Skeletal muscle tissue (tissue), 4 donors: ENCODE measurements around the gene CMSS1. TPM values are rescaled to one million over a fixed set of nuclear protein-coding genes. Genes with fewer than 3 reads are reported as not detected.
A peak's percentile ranks its signal among the peaks of the same experiment; 100 is the strongest.

Experiments used
- H3K27ac ChIP-seq: one replicate; pipeline ENCODE4 v1.7.0; 2013; ENCODE audit warnings: mild to moderate bottlenecking, low read depth, low read length, inconsistent platforms
- H3K27me3 ChIP-seq, 3 donors: one replicate each; pipeline ENCODE4 v1.7.0; 2013; ENCODE audit warnings: low read length in 3 of 3; ENCODE audit not compliant: control insufficient read depth in 3 of 3, insufficient read depth in 3 of 3
- H3K36me3 ChIP-seq, 3 donors: one replicate each; pipeline ENCODE4 v1.7.0; 2013; ENCODE audit warnings: low read length in 3 of 3; ENCODE audit not compliant: control insufficient read depth in 3 of 3, insufficient read depth in 3 of 3
- H3K4me1 ChIP-seq, 3 donors: one replicate each; pipeline ENCODE4 v1.7.0; 2013; ENCODE audit warnings: low read length in 3 of 3, mild to moderate bottlenecking in 3 of 3; ENCODE audit not compliant: control insufficient read depth in 3 of 3, insufficient read depth in 3 of 3
- H3K4me3 ChIP-seq, 3 donors: one replicate each; pipeline ENCODE4 v1.7.0; 2013; ENCODE audit warnings: low read length in 3 of 3
- H3K9ac ChIP-seq, 3 donors: one replicate each; pipeline ENCODE4 v1.7.0; 2013; ENCODE audit warnings: low read length in 3 of 3, mild to moderate bottlenecking in 3 of 3, moderate library complexity in 2 of 3, low read depth in 1 of 3
- H3K9me3 ChIP-seq, 3 donors: one replicate each; pipeline ENCODE4 v1.7.0; 2013; ENCODE audit warnings: low read length in 3 of 3; ENCODE audit not compliant: control insufficient read depth in 3 of 3
- total RNA-seq: library from RNA; depleted of rRNA; stranded (reverse); fragments of >200 nt; gene quantifications from one replicate; pipeline ENCODE4 v1.2.3, GENCODE V29; 2014
- donor health status: Osteomylitis.

Gene CMSS1
- total RNA-seq, 1 donor from 2014 or later, result 8.4 TPM

DNA sequence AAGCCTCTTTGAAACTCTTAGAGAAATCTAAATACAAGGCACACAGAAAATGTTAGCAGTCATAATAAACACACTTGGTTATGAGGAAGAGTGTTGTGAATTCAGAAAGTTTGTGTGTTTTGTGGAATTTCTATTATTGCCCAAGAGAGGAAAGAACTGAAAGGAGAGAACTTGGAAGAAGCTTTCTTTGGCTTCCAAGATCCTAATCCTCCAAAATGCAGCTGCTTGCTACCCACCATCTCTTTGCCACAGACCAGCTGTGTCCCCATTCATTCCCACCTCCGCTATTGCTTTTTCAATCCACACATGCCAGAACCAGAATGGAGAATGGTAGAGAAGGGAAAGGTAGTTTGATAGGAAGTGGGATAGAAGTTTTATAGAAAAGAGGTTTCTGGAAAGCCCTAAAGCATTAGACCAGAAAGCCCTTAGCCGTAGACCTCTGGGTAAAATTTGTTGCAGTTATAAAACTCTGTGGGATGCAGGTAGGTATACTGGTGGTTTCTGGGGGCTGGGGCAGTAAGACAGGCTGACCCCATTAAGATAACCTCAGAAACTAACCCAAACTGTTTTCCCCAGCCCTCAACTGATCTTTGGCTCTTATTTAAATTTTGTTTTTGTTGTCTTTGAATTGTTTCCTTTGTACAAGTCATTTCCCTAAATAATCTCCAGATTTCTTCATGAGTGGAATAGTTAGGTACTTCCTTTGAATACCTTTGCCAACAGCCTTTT, 188.2 kb downstream of the CMSS1 start:
- H3K4me1 ChIP-seq, result peaks cover 22 to 44% (median 29%) of the 10 kb centered on the region in 3 donors
- no peaks in the 10 kb centered on the region for H3K27me3 ChIP-seq
- H3K9me3 ChIP-seq, result no peaks in the 10 kb centered on the region
- peaks cover 0 to 5% (median 5%) of the 10 kb centered on the region in 3 donors for H3K36me3 ChIP-seq
- H3K27ac ChIP-seq, result peak overlapping the region; percentile 28
- H3K4me3 ChIP-seq, result no peak overlapping the region
- no peak overlapping the region for H3K9ac ChIP-seq

DNA sequence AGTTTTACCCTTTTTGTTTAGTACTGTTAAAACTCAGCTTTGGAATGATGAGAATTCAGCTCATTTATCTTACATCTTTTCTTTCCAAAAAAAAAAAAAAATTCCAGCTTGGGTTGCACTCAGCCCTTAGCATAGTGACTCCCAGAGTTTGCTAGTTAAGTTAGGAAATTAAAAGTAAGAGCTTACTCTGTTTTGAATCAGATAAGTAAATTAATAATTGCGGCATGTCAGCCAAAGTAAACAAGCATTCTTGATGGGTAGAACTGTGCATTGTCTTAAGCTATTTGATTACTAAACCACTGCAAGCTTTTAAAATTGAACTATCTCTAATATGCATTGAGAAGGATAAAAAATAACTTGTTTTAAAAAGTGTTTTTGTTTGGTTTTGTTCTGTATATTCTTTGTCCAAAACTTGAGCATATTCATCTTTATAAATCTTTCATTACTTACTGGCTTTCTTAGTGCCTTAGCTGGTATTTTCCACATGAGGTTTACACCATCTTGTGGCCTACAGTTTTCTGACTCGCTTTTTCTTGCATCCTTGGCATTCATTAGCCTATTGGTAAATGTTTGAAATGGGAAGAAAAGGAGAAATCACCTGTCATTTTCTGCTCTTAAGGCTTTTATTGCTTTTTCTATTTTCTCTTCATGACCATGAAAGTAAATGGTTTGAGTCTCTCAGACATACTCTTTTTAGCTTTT, 189.1 kb downstream of the CMSS1 start:
- Histone ChIP-seq H3K4me3 (no peak overlapping the region), H3K27ac (peak overlapping the region; percentile 10), H3K4me1 (peaks cover 22 to 44% (median 29%) of the 10 kb centered on the region in 3 donors), H3K27me3 (no peaks in the 10 kb centered on the region), H3K36me3 (peaks cover 0 to 5% (median 5%) of the 10 kb centered on the region in 3 donors), H3K9me3 (no peaks in the 10 kb centered on the region), H3K9ac (no peak overlapping the region)

GRCh38 chr3:100007313-100007712, 189.7 kb downstream of the CMSS1 start:
- Histone ChIP-seq H3K9ac (no peak overlapping the region), H3K27me3 (no peaks in the 10 kb centered on the region), H3K4me3 (no peak overlapping the region), H3K4me1 (peaks cover 22 to 44% (median 29%) of the 10 kb centered on the region in 3 donors), H3K9me3 (no peaks in the 10 kb centered on the region), H3K36me3 (peaks cover 0 to 5% (median 5%) of the 10 kb centered on the region in 3 donors), H3K27ac (peak overlapping the region; percentile 10)

DNA sequence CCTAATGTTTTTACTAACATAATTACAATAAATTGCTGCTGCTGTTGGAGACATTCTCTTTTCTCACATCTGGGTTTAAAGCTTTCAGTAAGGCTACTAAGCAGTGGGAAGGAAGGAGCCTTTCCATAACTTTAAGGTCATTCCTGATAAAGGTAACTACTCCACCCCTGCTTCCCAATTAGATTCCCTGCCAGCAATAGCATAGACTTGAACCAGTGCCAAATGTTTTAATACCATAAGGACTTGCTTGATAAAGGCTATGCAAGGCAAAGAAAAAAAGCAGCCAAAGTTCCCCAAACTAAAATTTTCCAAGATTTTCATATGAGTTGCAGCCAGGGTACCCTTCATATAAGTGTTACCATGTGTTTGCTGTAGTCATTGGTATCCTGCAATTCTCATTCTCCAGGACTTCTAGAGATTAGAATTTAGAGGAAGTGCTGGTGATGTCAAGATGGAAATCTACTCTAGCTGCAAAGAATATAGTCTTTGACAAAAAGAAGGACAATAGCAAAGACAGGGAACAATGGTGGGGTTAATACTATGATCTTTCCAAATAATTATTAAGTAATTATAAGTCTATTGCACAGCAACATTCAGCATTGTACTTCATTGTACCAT, 190.5 kb downstream of the CMSS1 start:
- Histone ChIP-seq H3K4me1 (peaks cover 22 to 44% (median 29%) of the 10 kb centered on the region in 3 donors), H3K9me3 (no peaks in the 10 kb centered on the region), H3K9ac (peak overlapping the region in 1 of 3 donors; percentile 7), H3K27me3 (no peaks in the 10 kb centered on the region), H3K36me3 (peaks cover 0 to under 1% (median under 1%) of the 10 kb centered on the region in 3 donors), H3K27ac (no peak overlapping the region), H3K4me3 (no peak overlapping the region)

DNA sequence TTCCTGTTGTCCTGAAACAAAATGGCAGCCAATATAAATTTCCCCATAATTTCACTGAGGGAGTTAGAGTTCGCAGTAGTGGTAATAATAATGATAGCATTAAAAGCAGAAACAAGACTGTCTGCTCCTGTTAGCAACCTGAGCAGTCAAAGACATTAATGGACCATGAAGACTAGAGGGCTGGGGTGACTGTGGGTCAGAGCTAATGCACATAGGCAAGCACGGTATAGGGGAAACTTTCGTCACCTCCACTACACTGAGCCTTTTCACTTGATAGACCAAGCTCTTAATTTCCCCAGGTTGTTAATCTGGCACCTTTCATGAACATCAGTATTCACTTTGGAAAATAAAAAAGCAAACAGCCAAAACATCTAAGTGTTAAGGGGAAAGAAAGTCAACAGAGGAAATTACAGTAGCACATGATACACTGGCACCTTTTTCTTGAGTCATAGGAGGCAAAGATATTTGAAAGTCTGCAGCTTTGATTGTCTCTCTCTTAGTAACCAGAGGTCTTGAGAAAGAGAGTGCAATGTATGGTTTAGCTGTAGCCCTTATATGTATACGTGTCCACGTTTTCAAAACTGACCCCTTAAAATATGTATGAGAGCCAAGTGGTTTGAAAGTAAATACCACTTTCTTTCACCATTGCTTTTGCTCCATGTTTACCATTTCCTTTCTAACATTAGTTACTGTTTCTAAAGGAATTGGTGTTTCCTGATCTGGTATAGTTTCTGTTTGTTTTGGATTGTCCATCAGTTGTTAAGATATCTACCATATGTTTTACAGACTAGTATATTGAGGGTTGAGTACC, 191.8 kb downstream of the CMSS1 start:
- Histone ChIP-seq H3K4me3 (no peak overlapping the region), H3K9me3 (no peaks in the 10 kb centered on the region), H3K9ac (no peak overlapping the region), H3K4me1 (peaks cover 22 to 44% (median 29%) of the 10 kb centered on the region in 3 donors), H3K36me3 (no peaks in the 10 kb centered on the region), H3K27me3 (no peaks in the 10 kb centered on the region), H3K27ac (peak overlapping the region; percentile 2)

GRCh38 chr3:100010087-100010417, 192.4 kb downstream of the CMSS1 start:
- Histone ChIP-seq H3K4me3 (no peak overlapping the region), H3K27ac (peak overlapping the region; percentile 2), H3K9ac (no peak overlapping the region), H3K36me3 (no peaks in the 10 kb centered on the region), H3K4me1 (peaks cover 20 to 39% (median 29%) of the 10 kb centered on the region in 3 donors), H3K9me3 (no peaks in the 10 kb centered on the region), H3K27me3 (no peaks in the 10 kb centered on the region)

GRCh38 chr3:100018806-100019205, 201.1 kb downstream of the CMSS1 start:
- Histone ChIP-seq H3K36me3 (no peaks in the 10 kb centered on the region), H3K9ac (no peak overlapping the region), H3K27ac (no peak overlapping the region), H3K4me1 (peaks cover 12 to 18% (median 16%) of the 10 kb centered on the region in 3 donors), H3K27me3 (no peaks in the 10 kb centered on the region), H3K4me3 (no peak overlapping the region), H3K9me3 (no peaks in the 10 kb centered on the region)

DNA sequence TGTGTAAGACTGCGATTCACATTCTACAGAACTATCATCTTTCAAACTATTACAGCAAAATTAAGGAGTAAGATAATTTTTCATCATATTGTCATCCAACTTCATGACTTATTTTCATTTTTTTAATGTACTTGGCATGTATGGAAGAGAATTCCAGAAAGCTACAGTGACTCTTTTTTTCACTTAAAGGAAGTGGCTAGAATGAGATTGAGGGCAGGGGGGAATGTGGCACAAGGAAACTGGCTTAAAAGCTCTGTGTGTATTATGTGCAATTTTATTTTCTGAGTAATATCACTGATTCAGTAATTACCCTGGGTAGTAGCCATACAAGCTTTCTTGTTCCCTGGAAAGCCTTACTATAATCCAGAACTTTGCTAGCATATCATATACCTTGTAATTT, 202.1 kb downstream of the CMSS1 start:
- Histone ChIP-seq H3K4me3 (no peak overlapping the region), H3K4me1 (peaks cover 15 to 20% (median 19%) of the 10 kb centered on the region in 3 donors), H3K27me3 (no peaks in the 10 kb centered on the region), H3K9ac (no peak overlapping the region), H3K9me3 (no peaks in the 10 kb centered on the region), H3K36me3 (no peaks in the 10 kb centered on the region), H3K27ac (no peak overlapping the region)

- Histone ChIP-seq H3K4me3 (no peak overlapping the region), H3K36me3 (no peaks in the 10 kb centered on the region), H3K9ac (no peak overlapping the region), H3K9me3 (no peaks in the 10 kb centered on the region), H3K27me3 (no peaks in the 10 kb centered on the region), H3K4me1 (peaks cover 18 to 31% (median 27%) of the 10 kb centered on the region in 3 donors), H3K27ac (peak overlapping the region; percentile 48)
Measured at GRCh38 chr3:100020876-100021644, 203.4 kb downstream of the CMSS1 start.
